Fibroblast of skin of scalp (primary cell): ENCODE results near the gene TBL2.
"Not testable (repeated sequence)": the region's sequence is repeated elsewhere in the genome, so short reads cannot be mapped to it uniquely, and the experiment has no call there.

ENCODE experiments used
- DNase-seq: peaks from one replicate; pipeline ENCODE4 v3.0.0-alpha.2; 2013

Gene TBL2

DNA sequence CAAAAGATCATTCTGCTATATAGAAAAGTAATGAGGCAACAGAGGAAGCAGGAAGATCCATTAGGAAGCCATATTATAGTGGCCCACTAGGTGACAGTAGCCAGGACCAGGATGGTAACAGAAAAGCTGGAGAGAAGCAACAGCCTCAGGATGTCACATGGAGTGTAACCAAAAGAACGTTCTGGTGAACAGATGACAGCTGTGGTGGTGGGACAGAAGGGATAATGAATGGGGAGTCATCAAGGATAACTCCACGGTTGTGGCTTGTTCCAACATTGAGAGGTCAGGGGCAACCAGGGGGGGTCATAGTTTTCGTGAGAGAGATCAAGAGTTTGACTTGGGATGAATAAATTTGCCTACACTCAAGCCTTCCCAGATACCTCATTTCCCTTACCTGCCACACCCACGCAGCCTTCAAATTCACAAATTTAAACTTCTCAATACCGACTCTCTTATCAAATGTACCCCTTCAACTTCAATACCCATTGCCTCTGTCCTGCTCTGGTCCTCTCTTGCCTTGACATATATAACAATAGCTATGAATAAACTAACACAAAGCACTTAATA lies 9.3 kb downstream of the TBL2 start:
- no peak for DNase-seq

DNA sequence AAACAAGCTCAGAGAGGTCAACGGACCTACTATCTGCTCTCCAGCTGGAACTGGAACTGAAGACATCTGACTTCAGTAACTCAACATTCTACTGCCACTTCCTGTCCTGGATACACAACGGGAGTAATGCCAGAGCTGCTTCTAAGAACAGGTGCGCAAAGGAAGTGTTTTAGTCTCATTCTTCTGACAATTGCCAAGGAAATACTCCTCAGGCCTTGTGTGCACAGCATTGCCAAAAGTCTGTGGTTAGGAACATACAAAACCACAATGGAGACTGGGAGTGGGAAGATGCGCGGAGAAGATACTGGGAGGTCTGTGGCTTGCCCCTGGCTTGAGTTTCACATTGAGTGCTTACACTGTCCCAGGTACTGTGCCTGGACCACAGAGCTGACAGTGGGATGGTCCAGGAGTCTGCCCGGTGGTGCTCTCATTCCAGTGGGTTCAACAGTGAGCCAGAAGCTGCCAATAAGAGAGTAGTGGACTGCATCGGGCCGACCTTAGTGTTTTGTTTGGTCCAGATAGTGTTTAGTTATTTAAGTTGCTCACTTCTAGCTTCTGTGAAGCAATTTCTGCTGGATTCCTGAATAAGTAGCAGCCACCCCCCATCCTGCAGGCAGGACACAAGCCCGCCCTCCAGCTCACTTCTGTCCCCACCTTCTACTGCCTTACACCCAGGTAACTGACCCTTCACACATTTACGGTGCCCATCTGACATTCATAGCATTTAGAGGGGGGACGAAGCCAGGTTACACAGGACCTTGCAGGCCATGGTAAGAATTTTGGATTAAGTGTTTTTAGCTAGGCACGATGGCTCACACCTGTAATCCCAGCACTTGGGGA lies 10.3 kb downstream of the TBL2 start:
- DNase-seq = no peak

DNA sequence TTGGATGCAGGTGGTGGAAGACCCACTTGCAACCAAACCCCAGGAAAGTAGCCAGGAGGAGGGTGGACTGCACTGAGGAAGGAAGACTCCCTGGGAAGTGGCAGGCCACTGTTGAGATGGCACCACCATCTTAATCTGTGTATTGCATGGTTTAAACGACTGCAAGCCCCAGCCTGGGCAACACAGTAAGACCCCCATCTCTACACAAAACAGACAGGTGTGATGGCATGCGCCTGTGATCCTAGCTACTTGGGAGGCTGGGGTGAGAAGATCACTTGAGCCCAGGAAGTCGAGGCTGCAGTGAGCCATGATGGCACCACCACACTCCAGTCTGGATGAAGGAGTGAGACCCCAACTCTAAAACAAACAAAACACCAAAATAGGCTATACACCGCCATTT lies 11.2 kb downstream of the TBL2 start:
- no peak for DNase-seq

DNA sequence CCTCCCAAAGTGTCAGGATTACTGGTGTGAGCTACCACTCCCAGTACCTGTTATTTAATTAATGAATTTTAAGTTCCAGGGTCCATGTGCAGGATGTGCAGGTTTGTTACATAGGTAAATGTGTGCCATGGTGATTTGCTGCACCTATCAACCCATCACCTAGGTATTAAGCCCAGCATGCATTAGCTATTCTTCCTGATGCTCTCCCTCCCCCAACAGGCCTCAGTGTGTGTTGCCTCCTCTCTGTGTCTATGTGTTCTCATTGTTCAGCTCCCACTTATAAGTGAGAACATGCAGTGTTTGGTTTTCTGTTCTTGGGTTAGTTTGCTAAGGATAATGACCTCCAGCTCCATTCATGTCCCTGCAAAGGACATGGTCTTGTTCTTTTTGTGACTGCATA lies 11.9 kb downstream of the TBL2 start:
- not testable (repeated sequence) for DNase-seq

DNA sequence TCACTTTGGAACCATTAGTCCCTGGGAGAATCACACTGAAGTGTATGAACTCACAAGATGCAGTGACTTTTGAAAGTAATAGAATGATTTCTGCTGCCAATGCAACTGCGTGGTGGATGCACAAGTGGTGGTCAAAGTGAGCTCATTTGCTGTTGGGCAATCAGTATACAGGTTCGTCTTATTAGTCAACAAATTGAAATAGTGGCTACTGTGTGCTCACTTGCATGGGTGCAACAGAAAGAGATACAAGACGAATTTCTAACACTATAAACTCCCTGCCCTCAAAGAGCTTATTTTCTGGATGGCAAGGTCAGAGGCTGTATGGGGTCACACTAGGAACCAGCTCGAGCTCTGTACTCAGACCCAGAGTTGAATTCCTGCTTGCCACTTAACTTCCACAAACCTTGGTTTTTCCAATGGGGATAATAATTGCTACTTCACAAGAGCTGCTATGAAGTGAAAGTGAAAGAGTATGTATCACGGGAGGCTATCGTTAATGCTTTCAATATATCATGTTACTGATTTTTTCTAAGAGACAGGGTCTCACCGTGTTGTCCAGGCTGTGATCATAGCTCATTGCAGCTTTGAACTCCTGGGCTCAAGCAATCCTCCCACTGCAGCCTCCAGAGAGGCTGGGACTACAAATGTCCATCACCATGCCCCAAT lies 12.6 kb downstream of the TBL2 start:
- no peak for DNase-seq

GRCh38 chr7:73560109-73560835 lies 18.1 kb downstream of the TBL2 start:
- peak; percentile 82 for DNase-seq

- peak; percentile 76 for DNase-seq
Observed at GRCh38 chr7:73557397-73558257, 20.8 kb downstream of the TBL2 start, which contains the start of gene BCL7B. Gene BCL7B, minus strand, starts transcription at chr7:73557690. Its CDS starts 112 bp downstream, at chr7:73557578.

- DNase-seq = peak; percentile 94
Observed at GRCh38 chr7:73557108-73557396, 21.3 kb downstream of the TBL2 start.

DNA sequence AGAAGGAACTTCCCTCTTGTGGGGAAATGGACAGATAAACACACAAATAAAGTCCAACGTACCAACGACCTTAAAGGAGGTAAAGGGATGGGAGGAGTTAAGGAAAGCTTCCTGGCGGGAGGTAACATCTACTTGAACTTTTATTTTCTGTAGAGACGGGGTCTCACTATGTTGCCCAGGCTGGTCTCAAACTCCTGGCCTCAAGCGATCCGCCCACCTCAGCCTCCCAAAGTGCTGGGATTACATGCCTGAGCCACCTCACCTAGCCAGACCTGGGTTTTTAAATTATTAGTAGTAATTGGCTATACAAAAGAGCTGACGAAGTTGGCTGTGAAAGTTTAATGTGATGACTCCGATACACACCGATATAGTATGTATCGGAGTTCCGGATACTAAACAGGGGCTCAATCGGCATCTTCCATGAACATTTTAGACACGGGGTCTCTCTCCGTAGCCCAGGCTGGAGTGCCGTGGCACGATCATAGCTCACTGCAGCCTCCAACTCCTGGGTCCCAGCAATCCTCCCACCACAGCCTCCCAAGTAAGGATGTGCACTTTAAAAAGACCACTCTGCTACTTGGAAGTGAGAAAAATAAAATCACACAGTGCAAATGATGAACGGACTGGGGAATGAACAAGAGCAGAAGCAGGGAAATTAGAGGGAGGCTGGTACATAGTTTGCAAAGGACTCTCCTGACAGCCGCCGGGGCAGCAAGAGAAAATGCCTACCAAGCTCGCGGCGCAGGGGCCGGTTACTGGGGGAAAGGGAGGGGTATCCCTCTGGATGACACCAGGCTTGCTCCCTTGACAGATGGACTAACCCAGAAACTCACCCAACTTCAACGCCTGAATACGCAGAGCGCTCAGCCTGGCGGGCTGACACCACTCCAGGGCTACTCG lies 21.9 kb downstream of the TBL2 start:
- DNase-seq = no peak

DNA sequence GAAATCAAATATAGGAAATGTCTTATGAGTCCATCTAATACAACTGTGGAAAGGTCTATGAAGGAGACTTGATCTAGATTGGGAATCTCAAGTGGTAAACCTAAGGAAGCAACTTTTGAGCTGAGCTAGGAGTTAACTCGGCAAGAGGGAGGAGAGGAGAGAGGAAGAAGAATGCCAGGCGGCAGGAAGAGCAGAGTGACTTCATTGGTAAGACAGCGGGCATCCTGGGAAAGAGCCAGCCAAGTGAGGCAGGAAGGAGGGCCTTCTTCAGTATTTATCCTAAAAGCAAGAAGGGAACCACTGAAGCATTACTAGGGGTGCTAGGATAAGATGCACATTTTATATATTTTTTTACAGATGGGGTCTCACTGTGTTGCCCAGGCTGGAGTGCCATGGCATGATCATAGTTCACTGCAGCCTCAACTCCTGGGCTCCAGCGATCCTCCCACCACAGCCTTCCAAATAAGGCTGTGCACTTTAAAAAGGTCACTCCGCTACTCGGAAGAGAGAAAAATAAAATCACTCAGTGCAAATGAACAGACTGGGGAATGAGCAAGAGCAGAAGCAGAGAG lies 22.9 kb downstream of the TBL2 start:
- no peak for DNase-seq

- DNase-seq = not testable (repeated sequence)
Observed at GRCh38 chr7:73550093-73550492, 28.3 kb downstream of the TBL2 start.

GRCh38 chr7:73549176-73549575 lies 29.2 kb downstream of the TBL2 start:
- no peak for DNase-seq

- no peak for DNase-seq
Observed at GRCh38 chr7:73547841-73548240, 30.5 kb downstream of the TBL2 start.

DNA sequence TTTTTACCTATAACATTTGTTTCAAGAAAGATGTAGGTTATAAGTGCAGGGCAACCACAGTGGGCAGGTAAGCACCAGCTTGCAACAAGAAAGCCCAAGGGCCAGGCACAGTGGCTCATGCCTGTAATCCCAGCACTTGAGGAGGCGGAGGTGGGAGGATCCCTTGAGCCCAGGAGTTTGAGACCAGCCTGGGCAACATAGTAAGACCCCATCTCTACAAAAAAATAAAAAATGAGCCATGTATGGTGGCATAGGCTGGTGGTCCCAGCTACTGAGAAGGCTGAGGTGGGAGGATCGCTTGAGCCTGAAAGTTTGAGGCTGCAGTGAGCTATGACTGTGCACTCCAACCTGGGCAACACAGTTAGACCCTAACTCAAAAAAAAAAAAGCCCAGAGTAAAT lies 33.7 kb downstream of the TBL2 start:
- no peak for DNase-seq

GRCh38 chr7:73541722-73542121 lies 36.7 kb downstream of the TBL2 start:
- no peak for DNase-seq

GRCh38 chr7:73539709-73540108 lies 38.7 kb downstream of the TBL2 start:
- DNase-seq = no peak

GRCh38 chr7:73538510-73538909 lies 39.9 kb downstream of the TBL2 start:
- DNase-seq = not testable (repeated sequence)

DNA sequence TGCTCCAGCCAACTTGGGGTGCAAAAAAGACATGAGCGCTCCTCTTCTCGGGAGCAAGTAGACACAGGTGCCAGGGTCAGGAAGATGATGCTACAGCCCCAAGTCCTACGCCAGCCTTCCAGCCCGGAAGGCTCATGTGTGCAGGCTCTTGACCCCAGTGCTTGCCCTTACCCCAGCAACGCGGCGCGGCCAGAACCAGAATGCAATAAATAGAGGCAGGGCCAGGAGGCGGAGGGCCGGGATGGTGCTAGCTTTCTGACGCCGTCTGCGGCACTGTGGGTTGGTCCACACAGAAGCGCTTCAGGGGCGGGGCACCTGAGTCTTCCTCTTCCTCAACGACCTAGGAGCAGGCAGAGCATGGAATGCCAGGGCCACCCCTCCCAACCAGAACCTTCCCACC lies 41.3 kb downstream of the TBL2 start:
- DNase-seq = no peak

DNA sequence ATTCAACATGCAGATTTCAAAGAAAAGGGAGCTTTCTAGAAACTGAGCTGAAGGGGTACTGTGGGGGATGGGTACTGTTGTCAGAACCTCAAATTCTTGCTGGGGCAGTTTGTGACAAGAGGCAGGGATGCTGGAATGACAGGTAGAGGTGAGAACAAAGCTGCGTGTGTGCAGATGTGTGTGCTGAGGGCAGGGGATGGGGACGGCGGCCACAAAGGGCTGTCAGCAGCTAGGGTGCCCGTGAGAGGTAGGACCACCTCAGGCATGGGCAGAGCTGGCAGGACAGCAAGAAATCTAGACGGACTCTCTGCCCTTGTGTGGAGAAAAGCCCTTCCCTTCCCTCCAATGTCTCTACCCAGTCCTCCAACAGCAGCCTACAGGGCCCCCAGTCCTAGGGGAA lies 41.9 kb downstream of the TBL2 start:
- no peak for DNase-seq

DNA sequence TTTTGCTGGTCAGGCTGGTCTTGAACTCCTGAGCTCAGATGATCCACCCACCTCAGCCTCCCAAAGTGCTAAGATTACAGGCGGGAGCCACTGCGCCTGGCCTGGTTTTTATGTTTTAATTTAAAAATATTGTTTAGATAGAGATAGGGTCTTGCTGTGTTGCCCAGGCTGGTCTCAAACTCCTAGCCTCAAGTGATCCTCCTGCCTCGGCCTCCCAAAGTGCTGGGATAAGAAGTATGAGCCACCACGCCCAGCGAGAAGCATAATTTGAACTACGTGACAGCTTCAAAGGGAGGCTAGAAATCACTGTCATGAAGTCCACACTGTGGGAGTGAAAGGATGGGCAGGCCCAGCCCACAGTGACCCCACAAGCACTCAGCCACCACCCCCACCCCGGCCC lies 42.5 kb downstream of the TBL2 start:
- DNase-seq = not testable (repeated sequence)

GRCh38 chr7:73533742-73534141 lies 44.6 kb downstream of the TBL2 start:
- DNase-seq = no peak
